IPS-NIHi7 (cell line): ENCODE results near the gene IL17RA.

Source experiments
- DNase-seq: peaks from one replicate; pipeline ENCODE4 v3.0.0; 2012; ENCODE audit warnings: mixed read lengths; ENCODE audit errors: extremely low spot score

The IL17RA gene

DNA sequence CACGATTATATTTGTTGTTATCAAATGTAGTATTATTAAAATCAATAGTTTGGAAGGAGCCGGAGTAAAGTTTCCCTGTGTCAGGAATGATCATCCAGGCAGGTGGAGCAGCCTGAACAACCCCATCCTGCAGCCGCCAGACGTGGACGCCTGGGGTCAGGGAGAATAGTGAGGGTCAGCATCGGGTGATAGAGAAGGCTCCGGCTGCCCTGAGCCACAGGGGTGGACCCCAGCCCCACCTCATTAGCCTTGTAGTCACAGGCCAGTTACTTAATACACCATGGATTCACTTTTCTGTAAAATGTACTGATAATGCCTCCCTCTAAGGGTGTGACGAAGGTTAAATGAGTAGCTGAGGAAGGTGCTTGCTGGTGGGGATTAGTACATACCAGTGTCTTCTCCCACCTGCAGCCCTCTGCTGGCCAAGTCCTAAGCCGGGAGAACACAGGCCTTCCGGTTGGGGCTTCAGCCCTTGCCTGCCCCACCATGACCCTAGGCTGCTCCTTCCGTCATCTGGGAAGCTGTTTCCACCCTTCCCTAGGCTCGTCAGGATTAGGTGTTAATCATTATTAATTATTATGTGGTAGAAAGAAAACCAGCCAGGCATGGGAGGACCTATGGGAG lies 21.5 kb downstream of the IL17RA start:
- peak; percentile 61 for DNase-seq

DNA sequence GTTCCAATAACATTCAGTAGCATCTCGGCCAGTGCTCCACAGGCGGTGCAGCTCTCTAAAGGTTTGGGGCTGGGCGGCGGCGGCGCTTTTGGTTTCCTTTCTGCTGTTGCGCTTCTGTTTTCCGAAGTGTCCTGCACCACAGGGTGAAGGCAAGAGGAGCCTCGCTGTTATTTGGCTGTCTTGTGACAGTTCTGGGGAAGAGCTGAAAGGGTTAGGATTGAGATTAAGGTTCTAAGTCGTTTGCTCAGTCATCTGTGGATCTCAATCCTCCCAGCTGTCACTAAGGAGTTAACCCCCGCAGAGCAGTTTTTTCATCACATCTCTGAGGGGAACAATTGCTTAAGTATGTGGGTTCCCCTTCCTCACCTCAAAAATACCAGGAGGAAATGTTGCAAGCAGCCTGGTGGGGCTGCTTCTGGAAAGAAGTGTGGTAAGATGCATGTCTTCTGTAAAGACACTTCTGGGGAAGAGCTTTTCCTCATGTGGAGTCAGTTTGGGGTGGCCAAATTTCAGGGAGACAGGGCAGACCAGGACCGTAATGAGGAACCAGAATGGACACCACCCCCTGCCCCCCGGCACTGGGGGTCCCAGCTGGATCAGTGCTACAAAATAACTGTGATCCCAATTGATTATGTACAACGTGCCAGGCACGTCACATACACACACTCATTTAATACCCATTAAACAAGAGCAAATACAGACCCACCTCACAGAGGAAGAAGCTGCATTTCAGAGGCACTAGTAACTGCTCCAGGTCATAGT lies 22.2 kb downstream of the IL17RA start:
- DNase-seq: no peak

- no peak for DNase-seq
Measured at GRCh38 chr22:17107547-17107810, 22.7 kb downstream of the IL17RA start.

DNA sequence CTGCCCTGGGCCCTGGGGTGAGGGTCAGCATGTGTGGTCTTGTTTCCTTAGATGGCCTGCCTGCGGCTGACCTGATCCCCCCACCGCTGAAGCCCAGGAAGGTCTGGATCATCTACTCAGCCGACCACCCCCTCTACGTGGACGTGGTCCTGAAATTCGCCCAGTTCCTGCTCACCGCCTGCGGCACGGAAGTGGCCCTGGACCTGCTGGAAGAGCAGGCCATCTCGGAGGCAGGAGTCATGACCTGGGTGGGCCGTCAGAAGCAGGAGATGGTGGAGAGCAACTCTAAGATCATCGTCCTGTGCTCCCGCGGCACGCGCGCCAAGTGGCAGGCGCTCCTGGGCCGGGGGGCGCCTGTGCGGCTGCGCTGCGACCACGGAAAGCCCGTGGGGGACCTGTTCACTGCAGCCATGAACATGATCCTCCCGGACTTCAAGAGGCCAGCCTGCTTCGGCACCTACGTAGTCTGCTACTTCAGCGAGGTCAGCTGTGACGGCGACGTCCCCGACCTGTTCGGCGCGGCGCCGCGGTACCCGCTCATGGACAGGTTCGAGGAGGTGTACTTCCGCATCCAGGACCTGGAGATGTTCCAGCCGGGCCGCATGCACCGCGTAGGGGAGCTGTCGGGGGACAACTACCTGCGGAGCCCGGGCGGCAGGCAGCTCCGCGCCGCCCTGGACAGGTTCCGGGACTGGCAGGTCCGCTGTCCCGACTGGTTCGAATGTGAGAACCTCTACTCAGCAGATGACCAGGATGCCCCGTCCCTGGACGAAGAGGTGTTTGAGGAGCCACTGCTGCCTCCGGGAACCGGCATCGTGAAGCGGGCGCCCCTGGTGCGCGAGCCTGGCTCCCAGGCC lies 23.7 kb downstream of the IL17RA start:
- DNase-seq: no peak

GRCh38 chr22:17109113-17109865 lies 24.5 kb downstream of the IL17RA start:
- DNase-seq: no peak

GRCh38 chr22:17109976-17110375 lies 25.2 kb downstream of the IL17RA start:
- DNase-seq: no peak

GRCh38 chr22:17110791-17111550 lies 26.2 kb downstream of the IL17RA start:
- no peak for DNase-seq

DNA sequence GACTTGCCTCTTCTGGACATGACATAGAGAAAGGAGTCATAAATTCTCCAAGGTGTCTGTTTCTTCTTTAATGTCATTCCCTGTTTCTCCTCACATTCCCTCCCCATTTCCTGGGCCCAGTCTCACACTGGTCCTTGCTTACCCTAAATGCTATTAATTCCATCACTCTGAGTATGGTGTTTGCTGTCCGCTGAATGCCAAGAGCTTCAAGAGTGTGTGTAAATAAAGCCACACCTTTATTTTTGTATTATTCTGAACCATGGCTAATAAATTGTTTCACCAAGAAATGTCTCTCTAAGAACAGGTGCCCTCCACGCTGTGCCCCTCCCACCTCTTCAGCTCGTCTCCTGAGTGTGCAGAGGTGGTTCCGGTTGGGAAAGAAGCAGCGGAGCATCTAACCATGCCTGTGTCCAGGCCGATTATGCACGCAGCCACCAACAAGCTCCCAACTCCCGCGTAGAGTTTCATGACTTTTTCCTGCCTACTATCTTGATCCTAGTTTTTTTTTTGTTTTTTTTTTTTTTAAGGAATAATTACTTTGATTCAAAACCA lies 27.8 kb downstream of the IL17RA start:
- no peak for DNase-seq

GRCh38 chr22:17113600-17113999 lies 28.8 kb downstream of the IL17RA start:
- no peak for DNase-seq

GRCh38 chr22:17114173-17114897 lies 29.5 kb downstream of the IL17RA start:
- no peak for DNase-seq

DNA sequence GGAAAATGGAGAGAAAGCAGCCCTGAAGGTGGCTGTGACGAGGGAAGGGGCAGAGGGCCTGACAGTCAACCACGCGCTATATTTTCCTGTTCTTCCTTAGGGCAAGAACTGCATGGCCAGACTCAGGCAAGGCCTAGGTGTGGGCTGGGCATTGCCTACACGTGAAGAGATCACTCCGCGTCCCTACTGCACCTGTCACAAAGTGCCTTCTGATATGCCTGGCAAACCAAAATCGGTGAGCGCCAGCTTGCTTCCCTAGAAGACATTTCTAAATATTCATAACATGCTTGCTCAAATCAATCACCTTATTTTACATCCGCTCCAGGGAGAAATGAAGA lies 30.1 kb downstream of the IL17RA start:
- no peak for DNase-seq

DNA sequence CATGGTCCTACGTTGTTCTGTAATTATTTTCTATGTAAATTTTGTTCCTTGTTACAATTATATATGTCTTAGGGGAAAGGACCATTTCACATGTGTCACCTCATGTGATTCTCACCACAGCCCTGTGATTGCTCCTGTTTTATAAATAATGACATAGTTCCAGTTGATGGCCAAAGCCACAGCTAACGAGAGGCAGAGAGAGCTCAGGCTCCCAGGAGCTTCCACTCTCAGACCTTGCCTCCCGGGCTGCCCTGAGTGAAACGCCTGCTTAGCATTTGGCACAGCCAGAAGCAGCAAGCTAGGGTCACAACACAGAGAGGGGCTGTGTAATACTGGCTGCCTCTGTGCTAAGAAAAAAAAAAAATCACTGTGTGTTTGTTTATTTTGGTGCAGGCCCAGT lies 30.4 kb downstream of the IL17RA start:
- DNase-seq: no peak

GRCh38 chr22:17115945-17116565 lies 31.3 kb downstream of the IL17RA start:
- no peak for DNase-seq

GRCh38 chr22:17116572-17117330 lies 32.0 kb downstream of the IL17RA start:
- DNase-seq: no peak

DNA sequence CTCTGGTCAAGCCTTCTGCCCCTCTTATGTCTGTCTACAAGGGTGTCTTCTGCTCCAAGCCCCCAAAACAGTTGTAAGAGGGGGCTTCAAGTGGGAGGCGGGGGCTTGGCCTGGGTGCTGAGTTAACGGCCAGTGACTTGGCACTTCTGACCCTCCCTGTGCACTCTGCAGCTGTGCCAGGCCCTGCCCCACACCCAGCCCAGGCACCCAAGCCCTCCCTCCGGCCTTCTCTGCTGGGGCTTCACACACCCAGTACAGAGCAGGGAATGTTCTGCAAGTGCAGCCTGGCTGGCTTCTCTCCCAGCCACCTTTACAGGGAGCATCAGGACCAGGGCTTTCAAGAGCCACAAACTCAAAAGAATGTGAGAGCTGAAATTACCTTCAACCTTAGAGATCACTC lies 32.6 kb downstream of the IL17RA start:
- no peak for DNase-seq

DNA sequence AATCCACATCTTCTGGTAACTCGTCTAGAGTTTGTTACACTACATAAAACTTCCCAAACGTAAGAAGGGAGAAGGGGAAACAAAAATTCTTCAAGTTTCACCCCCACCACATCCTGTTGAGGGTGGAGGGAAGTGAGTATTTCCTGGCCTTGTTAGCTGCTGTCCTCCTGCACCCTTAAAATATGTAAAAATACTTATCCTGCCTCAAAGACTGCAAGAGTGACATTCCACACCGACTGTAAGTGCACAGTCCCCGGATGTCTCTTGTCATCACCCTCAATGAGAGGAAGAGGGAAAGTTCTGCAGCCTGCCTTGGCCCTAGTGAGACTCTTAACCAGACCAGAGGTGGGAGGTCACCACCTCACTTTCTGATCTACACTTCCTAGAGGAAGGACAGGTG lies 33.1 kb downstream of the IL17RA start:
- no peak for DNase-seq

DNA sequence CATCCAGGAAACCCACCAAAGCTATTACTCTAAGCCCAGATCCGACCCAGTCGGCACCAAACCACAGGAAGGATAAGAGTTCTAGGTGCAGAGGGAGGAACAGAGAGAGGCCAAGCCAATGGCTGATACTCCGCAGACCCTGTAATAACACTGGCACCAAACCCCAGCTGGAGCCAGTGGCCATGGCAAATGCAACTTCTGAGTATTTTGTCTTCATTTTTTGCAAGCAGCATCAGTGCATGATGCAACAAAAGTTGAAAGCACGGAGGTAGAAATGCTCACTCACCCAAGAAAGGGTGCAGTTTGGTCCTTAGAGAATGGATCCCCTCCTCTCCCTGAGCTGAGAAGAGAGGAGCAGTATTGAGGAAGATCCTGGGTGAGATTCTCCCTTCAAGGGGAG lies 33.5 kb downstream of the IL17RA start:
- DNase-seq: no peak

- peak; percentile 79 for DNase-seq
Measured at GRCh38 chr22:17119481-17120202, 34.8 kb downstream of the IL17RA start.

DNA sequence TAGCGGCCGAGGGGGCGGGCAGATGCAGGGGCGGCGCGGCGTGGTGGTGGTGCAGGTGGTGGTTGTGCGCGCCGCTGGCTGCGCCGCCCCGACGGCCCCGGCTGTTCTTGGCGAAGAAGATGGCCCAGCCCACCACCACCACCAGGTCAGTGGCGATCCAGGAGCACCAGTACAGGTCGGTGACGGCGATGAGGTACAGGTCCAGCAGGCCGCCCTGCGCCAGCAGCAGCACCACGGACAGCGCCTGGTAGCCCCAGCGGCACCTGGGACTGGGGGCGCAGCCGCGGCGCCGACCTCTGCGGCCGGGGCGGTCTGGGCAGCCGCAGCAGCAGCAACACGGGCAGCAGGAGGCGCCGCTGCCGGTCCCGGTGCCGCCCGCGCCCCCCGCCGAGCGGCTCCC lies 35.5 kb downstream of the IL17RA start:
- peak; percentile 84 for DNase-seq
